GM23338 (cell line): ENCODE measurements around the gene GRIFIN. TPM values are rescaled to one million over a fixed set of nuclear protein-coding genes. Genes with fewer than 3 reads are reported as not detected.

Experiments used
- ATAC-seq: fragments of 200-7000 bp; cut with Tn5 transposase; 3 replicates; pipeline ENCODE4 v1.9.1; 2020
- DNase-seq: peaks from one replicate; pipeline ENCODE4 v3.0.0-alpha.2; 2015; ENCODE audit warnings: low spot score
- H2AFZ ChIP-seq: fragments of 200-600 bp; sonication (generic); 2 replicates; pipeline ENCODE4 v1.8.0; 2016; ENCODE audit warnings: antibody characterized with exemption, mild to moderate bottlenecking, moderate library complexity
- H3F3A ChIP-seq: fragments of 200-600 bp; sonication (generic); replicated peaks from 2 replicates; pipeline ENCODE4 v1.8.0; 2017; ENCODE audit warnings: antibody characterized with exemption, mixed run types, low read depth
- H3K27ac ChIP-seq: fragments of 200-600 bp; sonication (generic); 2 replicates; pipeline ENCODE4 v1.6.1; 2016; ENCODE audit warnings: low read depth
- H3K27me3 ChIP-seq: fragments of 200-600 bp; sonication (generic); 2 replicates; pipeline ENCODE4 v1.8.0; 2016; ENCODE audit warnings: mild to moderate bottlenecking, mixed run types, moderate library complexity; ENCODE audit not compliant: insufficient read depth
- H3K36me3 ChIP-seq: fragments of 200-600 bp; sonication (generic); 2 replicates; pipeline ENCODE4 v1.8.0; 2016; ENCODE audit warnings: mild to moderate bottlenecking; ENCODE audit not compliant: insufficient read depth
- H3K4me1 ChIP-seq: fragments of 200-600 bp; sonication (generic); 2 replicates; pipeline ENCODE4 v1.8.0; 2016; ENCODE audit warnings: mild to moderate bottlenecking, moderate library complexity; ENCODE audit not compliant: insufficient read depth
- H3K4me2 ChIP-seq: fragments of 200-600 bp; sonication (generic); 2 replicates; pipeline ENCODE4 v1.7.1; 2017; ENCODE audit warnings: mixed run types
- H3K4me3 ChIP-seq: fragments of 200-600 bp; sonication (generic); 2 replicates; pipeline ENCODE4 v1.6.1; 2016; ENCODE audit warnings: mixed run types
- H3K79me2 ChIP-seq: fragments of 200-600 bp; sonication (generic); replicated peaks from 2 replicates; pipeline ENCODE4 v1.8.0; 2017; ENCODE audit warnings: mild to moderate bottlenecking; ENCODE audit not compliant: insufficient read depth
- H3K9me2 ChIP-seq: fragments of 200-600 bp; sonication (generic); 2 replicates; pipeline ENCODE4 v1.8.0; 2017; ENCODE audit not compliant: insufficient read depth
- H4K20me1 ChIP-seq: fragments of 200-600 bp; sonication (generic); replicated peaks from 2 replicates; pipeline ENCODE4 v1.8.0; 2017; ENCODE audit warnings: mild to moderate bottlenecking; ENCODE audit not compliant: insufficient read depth
- H3K27ac Mint-ChIP-seq: 2 replicates; pipeline ENCODE4 v1.8.0; 2020; ENCODE audit warnings: inconsistent platforms, mild to moderate bottlenecking, moderate library complexity, mixed read lengths
- H3K27me3 Mint-ChIP-seq: 3 replicates; pipeline ENCODE4 v1.8.0; 2022; ENCODE audit warnings: low read depth, mild to moderate bottlenecking, moderate library complexity, mixed read lengths, inconsistent platforms; ENCODE audit not compliant: insufficient read depth, poor library complexity
- H3K36me3 Mint-ChIP-seq: 3 replicates; pipeline ENCODE4 v1.8.0; 2021; ENCODE audit warnings: low read depth, mild to moderate bottlenecking, inconsistent platforms, moderate library complexity, mixed read lengths
- H3K4me1 Mint-ChIP-seq: 3 replicates; pipeline ENCODE4 v1.8.0; 2020; ENCODE audit warnings: mild to moderate bottlenecking, inconsistent platforms, mixed read lengths
- H3K4me3 Mint-ChIP-seq: 3 replicates; pipeline ENCODE4 v1.8.0; 2021; ENCODE audit warnings: moderate library complexity, mild to moderate bottlenecking, inconsistent platforms, mixed read lengths
- H3K9me3 Mint-ChIP-seq: 3 replicates; pipeline ENCODE4 v1.8.0; 2020; ENCODE audit warnings: moderate library complexity, mild to moderate bottlenecking, inconsistent platforms, mixed read lengths
- JUNB ChIP-seq: IDR thresholded peaks from one replicate; pipeline ENCODE4 v1.6.1; 2016; ENCODE audit warnings: antibody characterized with exemption; ENCODE audit not compliant: unreplicated experiment
- STAT1 ChIP-seq: IDR thresholded peaks from one replicate; pipeline ENCODE4 v1.6.1; 2016; ENCODE audit warnings: antibody characterized with exemption; ENCODE audit not compliant: unreplicated experiment
- polyA plus RNA-seq: library from polyadenylated mRNA; unstranded; fragments of >200 nt; fragmentation: Nextera tagmentation; extraction: Ambion mirVana; gene quantifications from 2 replicates; pipeline ENCODE4 v1.2.1, GENCODE V29; 2016
- total RNA-seq: library from RNA; depleted of rRNA; stranded (reverse); fragments of >200 nt; shearing (Covaris generic); gene quantifications from 2 replicates; pipeline ENCODE4 v1.2.3, GENCODE V29; 2014
- TF ChIP-seq, protein P1 (sequence below), 2 experiments: fragments of 200-600 bp in 1 of 2; sonication (generic) in 1 of 2; conservative IDR thresholded peaks; 2 replicates each; pipeline versions ENCODE4 v1.5.1 to v1.6.1; 2016 to 2017; ENCODE audit warnings: antibody characterized with exemption in 2 of 2, low read depth in 2 of 2, mild to moderate bottlenecking in 2 of 2, moderate library complexity in 1 of 2
- TF ChIP-seq, protein P2 (sequence below): IDR thresholded peaks from one replicate; pipeline ENCODE4 v1.6.1; 2018; ENCODE audit warnings: antibody characterized with exemption; ENCODE audit not compliant: unreplicated experiment
- TF ChIP-seq, protein P3 (sequence below): IDR thresholded peaks from 2 replicates; pipeline ENCODE4 v1.6.1; 2016; ENCODE audit warnings: antibody characterized with exemption

GRIFIN gene
- total and polyA plus RNA-seq, 2 experiments from 2014 or later = not detected

DNA sequence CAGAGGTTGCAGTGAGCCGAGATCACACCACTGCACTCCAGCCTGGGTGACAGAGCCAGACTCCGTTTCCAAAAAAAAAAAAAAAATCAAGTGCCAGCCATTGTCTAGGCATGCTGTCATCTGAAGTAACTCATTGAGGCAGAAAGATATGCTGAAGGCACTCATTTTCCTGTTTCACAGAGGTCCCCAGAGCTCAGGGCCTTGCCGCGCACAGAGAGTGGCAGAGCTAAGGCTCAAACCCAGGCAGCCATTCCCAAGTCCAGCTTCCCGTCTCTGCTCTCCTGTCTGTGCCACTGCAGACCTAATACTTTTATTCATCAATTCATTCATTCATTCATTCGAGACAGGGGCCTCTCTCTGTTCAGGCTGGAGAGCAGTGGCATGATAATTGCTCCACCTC is 3.5 kb downstream of the GRIFIN start:
- Histone ChIP-seq H3K36me3 (no peaks in the 10 kb centered on the region), H2AFZ (no peak overlapping the region), H4K20me1 (no peaks in the 10 kb centered on the region), H3K9me2 (no peaks in the 10 kb centered on the region), H3K79me2 (no peaks in the 10 kb centered on the region), H3F3A (0 out of 2 replicates have a peak, but pooled peaks cover 10% of the 10 kb centered on the region), H3K27me3 (no peaks in the 10 kb centered on the region), H3K27ac (no peak overlapping the region), H3K4me3 (no peak overlapping the region), H3K4me2 (no peak overlapping the region), H3K4me1 (peaks cover 3% of the 10 kb centered on the region; the same call in 1 of the 2 replicates)
- no peaks in the 10 kb centered on the region for H3K9me3 Mint-ChIP-seq
- TF ChIP-seq JUNB (no peak), STAT1 (no peak)
- TF ChIP-seq, protein P1, sequence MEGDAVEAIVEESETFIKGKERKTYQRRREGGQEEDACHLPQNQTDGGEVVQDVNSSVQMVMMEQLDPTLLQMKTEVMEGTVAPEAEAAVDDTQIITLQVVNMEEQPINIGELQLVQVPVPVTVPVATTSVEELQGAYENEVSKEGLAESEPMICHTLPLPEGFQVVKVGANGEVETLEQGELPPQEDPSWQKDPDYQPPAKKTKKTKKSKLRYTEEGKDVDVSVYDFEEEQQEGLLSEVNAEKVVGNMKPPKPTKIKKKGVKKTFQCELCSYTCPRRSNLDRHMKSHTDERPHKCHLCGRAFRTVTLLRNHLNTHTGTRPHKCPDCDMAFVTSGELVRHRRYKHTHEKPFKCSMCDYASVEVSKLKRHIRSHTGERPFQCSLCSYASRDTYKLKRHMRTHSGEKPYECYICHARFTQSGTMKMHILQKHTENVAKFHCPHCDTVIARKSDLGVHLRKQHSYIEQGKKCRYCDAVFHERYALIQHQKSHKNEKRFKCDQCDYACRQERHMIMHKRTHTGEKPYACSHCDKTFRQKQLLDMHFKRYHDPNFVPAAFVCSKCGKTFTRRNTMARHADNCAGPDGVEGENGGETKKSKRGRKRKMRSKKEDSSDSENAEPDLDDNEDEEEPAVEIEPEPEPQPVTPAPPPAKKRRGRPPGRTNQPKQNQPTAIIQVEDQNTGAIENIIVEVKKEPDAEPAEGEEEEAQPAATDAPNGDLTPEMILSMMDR (conservative IDR thresholded peaks at IDR 0.05; ENCODE audit: low read depth in 2 of 2) = peak; percentile 30 to 40; a peak in 3 of 4 replicates
- TF ChIP-seq, protein P2, sequence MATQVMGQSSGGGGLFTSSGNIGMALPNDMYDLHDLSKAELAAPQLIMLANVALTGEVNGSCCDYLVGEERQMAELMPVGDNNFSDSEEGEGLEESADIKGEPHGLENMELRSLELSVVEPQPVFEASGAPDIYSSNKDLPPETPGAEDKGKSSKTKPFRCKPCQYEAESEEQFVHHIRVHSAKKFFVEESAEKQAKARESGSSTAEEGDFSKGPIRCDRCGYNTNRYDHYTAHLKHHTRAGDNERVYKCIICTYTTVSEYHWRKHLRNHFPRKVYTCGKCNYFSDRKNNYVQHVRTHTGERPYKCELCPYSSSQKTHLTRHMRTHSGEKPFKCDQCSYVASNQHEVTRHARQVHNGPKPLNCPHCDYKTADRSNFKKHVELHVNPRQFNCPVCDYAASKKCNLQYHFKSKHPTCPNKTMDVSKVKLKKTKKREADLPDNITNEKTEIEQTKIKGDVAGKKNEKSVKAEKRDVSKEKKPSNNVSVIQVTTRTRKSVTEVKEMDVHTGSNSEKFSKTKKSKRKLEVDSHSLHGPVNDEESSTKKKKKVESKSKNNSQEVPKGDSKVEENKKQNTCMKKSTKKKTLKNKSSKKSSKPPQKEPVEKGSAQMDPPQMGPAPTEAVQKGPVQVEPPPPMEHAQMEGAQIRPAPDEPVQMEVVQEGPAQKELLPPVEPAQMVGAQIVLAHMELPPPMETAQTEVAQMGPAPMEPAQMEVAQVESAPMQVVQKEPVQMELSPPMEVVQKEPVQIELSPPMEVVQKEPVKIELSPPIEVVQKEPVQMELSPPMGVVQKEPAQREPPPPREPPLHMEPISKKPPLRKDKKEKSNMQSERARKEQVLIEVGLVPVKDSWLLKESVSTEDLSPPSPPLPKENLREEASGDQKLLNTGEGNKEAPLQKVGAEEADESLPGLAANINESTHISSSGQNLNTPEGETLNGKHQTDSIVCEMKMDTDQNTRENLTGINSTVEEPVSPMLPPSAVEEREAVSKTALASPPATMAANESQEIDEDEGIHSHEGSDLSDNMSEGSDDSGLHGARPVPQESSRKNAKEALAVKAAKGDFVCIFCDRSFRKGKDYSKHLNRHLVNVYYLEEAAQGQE = no peak
- ATAC-seq = no peak
- H3K27ac Mint-ChIP-seq = no peak overlapping the region
- no peak for DNase-seq
- H3K4me3 Mint-ChIP-seq = no peak overlapping the region
- H3K4me1 Mint-ChIP-seq = peaks cover 34% of the 10 kb centered on the region
- peaks cover 14% of the 10 kb centered on the region for H3K27me3 Mint-ChIP-seq
- H3K36me3 Mint-ChIP-seq = no peaks in the 10 kb centered on the region; the same call in 2 of the 3 replicates

DNA sequence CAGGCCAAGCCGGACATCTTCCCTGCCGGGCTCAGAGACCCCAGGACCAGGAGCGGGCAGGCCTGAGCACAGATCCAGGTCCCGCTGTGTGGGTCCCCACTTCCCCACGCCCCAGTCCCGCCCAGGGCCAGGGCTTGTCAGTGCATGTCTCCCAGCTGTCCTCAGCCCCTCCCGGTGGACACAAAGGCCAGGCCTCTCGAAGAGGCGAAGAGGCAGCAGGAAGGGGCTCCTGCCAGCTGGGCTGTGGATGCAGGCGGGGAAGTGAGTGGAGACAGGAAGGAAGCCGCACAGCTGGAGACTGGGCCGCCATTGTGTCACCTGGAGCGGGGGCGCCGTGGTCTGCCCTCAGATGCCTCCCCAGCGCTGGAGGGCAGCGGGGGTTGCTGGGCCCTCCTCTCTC is 4.8 kb downstream of the GRIFIN start:
- TF ChIP-seq, protein P2 = no peak
- no peak for TF ChIP-seq JUNB
- TF ChIP-seq, protein P1 (conservative IDR thresholded peaks at IDR 0.05; ENCODE audit: low read depth in 2 of 2) = no peak
- TF ChIP-seq, protein P3, sequence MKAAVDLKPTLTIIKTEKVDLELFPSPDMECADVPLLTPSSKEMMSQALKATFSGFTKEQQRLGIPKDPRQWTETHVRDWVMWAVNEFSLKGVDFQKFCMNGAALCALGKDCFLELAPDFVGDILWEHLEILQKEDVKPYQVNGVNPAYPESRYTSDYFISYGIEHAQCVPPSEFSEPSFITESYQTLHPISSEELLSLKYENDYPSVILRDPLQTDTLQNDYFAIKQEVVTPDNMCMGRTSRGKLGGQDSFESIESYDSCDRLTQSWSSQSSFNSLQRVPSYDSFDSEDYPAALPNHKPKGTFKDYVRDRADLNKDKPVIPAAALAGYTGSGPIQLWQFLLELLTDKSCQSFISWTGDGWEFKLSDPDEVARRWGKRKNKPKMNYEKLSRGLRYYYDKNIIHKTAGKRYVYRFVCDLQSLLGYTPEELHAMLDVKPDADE = peak; percentile 70; the same call in 1 of the 2 replicates
- ATAC-seq = peak; percentile 6
- Histone ChIP-seq H3K27ac (no peak overlapping the region), H3K4me2 (no peak overlapping the region), H4K20me1 (no peaks in the 10 kb centered on the region), H2AFZ (0 out of 2 replicates have a peak overlapping the region, but pooled peaks have one; percentile 23), H3K4me3 (no peak overlapping the region), H3K79me2 (no peaks in the 10 kb centered on the region), H3K36me3 (no peaks in the 10 kb centered on the region), H3K4me1 (peaks cover 3% of the 10 kb centered on the region; the same call in 1 of the 2 replicates), H3K27me3 (no peaks in the 10 kb centered on the region), H3F3A (peaks cover 10% of the 10 kb centered on the region; the same call in 1 of the 2 replicates), H3K9me2 (no peaks in the 10 kb centered on the region)
- peak; percentile 65 for DNase-seq
- no peaks in the 10 kb centered on the region for H3K9me3 Mint-ChIP-seq
- H3K36me3 Mint-ChIP-seq = no peaks in the 10 kb centered on the region; the same call in 2 of the 3 replicates
- H3K4me3 Mint-ChIP-seq = no peak overlapping the region
- no peak overlapping the region; the same call in 1 of the 2 replicates for H3K27ac Mint-ChIP-seq
- H3K4me1 Mint-ChIP-seq = peaks cover 25% of the 10 kb centered on the region
- H3K27me3 Mint-ChIP-seq = peaks cover 14% of the 10 kb centered on the region
